IPS-18c (cell line): ENCODE results near the gene EPHB2.

Source experiments
- H3K4me3 ChIP-seq: 2 replicates; pipeline ENCODE4 v1.7.0; 2013; ENCODE audit warnings: low read depth, mild to moderate bottlenecking, low read length, moderate library complexity; ENCODE audit not compliant: insufficient read depth
- H3K9me3 ChIP-seq: one replicate; pipeline ENCODE4 v1.6.1; 2013; ENCODE audit warnings: mild to moderate bottlenecking, low read length, moderate library complexity; ENCODE audit not compliant: control insufficient read depth, insufficient read depth

EPHB2 gene

DNA sequence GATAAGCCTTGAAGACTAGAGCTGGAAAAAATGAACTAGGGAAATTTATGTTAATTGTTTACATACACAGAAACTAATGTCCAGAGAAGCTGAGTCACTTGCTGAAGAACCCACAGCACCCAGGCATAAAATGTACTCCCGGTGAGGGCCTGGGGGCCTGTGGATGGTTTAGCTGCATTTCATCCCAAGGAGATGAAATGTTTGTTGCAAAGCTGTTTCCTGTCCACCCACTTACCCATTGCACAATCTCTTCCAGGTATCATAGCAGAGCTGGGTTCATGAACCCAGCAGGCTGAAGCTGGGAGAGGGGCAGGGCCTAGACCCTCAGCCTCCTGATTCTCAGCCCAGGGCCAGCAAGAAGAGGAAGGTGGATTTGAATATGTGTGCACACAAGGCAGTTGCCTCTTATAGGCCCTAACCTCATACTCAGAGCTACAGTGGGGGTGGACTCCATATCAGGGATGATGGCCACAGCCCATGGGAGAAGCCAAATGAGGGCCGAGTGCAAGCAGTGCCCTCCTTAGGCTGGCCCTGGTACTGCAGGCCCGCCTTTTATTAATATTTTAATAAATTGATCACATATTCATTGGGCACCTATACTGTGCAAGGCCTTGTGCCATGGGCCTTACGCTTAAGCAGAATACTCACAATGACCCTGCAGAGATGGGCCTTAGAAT, 151.3 kb downstream of the EPHB2 start:
- H3K9me3 ChIP-seq = no peaks in the 10 kb centered on the region
- H3K4me3 ChIP-seq = no peak overlapping the region

DNA sequence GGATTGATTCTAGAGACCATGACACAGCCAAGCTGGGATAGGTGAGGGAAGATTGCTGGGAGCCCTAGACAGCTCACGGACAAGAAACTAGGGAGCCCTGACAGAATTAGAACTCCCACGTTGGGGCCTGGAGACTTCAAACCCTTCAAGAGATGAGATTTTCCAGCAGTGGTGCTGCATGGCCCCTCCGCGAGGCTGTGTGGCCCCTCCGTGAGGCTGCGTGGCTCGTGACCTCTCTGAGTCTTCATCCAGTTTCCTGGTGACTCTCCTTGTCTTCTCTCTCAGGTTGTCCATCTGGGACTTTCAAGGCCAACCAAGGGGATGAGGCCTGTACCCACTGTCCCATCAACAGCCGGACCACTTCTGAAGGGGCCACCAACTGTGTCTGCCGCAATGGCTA, 152.1 kb downstream of the EPHB2 start:
- no peak overlapping the region for H3K4me3 ChIP-seq
- no peaks in the 10 kb centered on the region for H3K9me3 ChIP-seq

DNA sequence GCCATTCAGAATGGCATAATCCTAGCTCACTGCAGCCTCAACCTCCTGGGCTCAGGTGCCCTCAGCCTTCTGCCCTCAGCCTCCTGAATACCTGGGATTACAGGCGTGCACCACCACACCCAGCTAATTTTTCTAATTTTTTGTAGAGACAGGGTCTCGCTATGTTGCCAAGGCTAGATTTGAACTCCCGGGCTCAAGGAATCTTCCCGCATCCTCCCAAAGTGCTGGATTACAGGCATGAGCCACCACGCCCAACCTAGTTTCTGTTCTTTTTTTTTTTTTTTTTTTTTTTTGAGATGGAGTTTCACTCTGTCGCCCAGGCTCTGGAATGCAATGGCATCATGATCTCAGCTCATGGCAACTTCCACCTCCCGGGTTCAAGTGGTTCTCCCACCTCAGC, 153.1 kb downstream of the EPHB2 start:
- no peak overlapping the region for H3K4me3 ChIP-seq
- H3K9me3 ChIP-seq = no peaks in the 10 kb centered on the region

GRCh38 chr1:22864886-22865285, 154.2 kb downstream of the EPHB2 start:
- no peak overlapping the region for H3K4me3 ChIP-seq
- no peaks in the 10 kb centered on the region for H3K9me3 ChIP-seq

GRCh38 chr1:22865736-22866135, 155.1 kb downstream of the EPHB2 start:
- H3K4me3 ChIP-seq = no peak overlapping the region

DNA sequence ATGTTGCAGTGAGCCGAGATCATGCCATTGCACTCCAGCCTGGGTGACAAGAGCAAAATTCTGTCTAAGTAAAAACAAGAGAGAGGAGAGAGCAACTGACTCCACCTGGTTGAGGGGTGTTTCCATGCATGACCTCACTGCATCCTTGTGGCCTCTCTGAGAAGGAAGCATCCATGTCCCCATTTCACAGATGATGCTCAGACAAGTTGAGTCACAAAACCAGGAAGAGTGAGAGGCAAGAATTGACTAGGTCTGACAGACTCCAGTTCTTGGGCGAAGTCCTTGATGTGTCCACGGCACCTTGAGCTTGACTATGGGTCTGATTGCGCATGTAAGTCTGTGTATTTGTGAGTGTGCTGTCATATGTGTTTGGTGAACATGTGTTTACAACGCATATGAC, 156.2 kb downstream of the EPHB2 start:
- Histone ChIP-seq H3K9me3 (no peaks in the 10 kb centered on the region), H3K4me3 (no peak overlapping the region)

More at GRCh38 chr1:22865736-22866135, 155.1 kb downstream of the EPHB2 start:
- H3K9me3 ChIP-seq = no peaks in the 10 kb centered on the region

DNA sequence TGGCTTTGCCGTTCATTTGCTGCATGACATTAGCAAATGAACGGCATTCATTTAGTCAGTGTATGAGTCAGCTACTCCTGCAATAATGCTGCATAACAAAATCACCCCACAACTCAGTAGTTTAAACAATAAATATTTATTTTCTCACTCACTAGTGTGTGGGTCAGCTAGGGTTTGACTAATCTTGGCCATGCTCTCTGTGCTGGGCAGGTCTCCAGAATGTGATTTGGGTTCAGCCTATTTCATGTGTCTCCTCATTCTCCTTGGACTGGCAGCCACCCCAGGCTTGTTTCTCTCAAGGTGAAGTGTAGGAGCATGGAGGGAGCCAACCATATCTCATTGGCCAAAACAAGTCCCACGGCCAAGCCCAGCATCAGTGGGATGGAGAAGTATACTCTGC, 157.7 kb downstream of the EPHB2 start:
- Histone ChIP-seq H3K9me3 (no peaks in the 10 kb centered on the region), H3K4me3 (no peak overlapping the region)

DNA sequence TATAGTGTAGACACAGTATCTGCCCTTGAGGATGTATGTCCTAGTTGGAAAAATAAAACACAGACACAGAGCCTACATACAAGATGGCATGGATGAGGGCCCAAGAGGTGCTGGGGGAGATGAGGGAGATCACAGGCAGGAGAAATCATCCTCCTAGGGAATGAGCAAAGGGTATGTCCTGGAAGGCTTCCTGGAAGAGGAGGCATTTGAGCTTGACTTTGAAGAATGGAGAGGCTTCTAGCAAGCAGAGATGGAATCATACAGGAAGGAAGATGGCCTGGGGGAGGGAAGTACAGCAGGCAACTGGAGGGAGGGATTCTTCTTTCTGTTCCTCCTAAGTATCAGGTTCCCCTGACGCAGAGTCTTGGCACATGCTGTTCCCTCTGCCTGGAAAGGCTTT, 158.7 kb downstream of the EPHB2 start:
- no peaks in the 10 kb centered on the region for H3K9me3 ChIP-seq
- no peak overlapping the region for H3K4me3 ChIP-seq

DNA sequence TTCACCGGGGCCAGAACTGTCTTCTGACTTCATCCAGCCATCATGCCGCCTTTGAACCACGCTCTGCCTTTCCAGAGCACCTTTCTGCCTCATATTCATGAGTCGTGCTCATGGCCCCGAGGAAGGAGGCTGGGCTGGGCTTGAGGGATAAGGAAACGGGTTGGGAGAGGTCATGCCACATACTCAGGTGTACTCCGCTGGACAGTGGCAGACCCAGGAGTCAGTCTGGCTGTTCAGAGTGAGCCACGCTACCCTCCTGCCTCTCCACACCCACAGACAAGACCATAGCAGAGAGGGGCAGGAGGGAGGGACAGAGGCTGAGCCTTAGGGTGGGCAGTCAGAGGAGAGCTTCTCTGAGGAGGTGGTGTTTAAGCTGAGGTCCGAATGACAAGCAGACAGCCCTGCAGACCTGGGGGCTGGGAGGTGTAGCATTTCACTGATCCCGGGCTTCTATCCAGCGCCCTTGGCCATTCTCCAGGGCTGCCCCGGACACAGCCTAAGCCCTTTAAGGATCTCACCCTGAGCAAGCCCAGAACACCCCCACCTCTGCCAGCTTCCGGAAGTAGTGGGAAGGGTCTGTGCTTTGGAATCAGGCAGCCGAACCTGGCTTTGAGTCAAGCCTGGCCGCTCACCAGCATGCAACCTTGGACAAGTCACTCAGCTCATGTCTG, 159.7 kb downstream of the EPHB2 start:
- Histone ChIP-seq H3K4me3 (no peak overlapping the region), H3K9me3 (no peaks in the 10 kb centered on the region)

GRCh38 chr1:22872981-22873664, 162.5 kb downstream of the EPHB2 start:
- no peaks in the 10 kb centered on the region for H3K9me3 ChIP-seq
- no peak overlapping the region for H3K4me3 ChIP-seq

DNA sequence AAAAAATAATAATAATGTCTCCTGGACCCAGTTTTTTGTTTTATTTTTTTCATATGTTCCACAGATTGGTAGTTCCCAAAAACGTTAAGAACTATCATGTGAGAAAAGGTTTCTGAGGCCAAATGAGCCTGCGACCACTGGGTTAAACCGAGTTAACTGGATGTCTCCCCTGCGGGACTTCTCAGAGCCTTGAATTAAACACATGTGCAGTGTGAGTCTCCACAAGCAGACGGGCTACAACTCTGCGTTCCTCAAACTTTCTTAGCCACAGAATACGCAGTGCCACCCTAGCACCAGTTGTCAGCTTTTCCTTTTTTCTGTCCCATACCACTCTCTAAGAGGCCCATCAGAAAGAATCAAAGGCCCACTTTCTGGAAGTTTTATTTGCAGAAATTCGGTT, 164.1 kb downstream of the EPHB2 start:
- Histone ChIP-seq H3K4me3 (no peak overlapping the region), H3K9me3 (no peaks in the 10 kb centered on the region)

DNA sequence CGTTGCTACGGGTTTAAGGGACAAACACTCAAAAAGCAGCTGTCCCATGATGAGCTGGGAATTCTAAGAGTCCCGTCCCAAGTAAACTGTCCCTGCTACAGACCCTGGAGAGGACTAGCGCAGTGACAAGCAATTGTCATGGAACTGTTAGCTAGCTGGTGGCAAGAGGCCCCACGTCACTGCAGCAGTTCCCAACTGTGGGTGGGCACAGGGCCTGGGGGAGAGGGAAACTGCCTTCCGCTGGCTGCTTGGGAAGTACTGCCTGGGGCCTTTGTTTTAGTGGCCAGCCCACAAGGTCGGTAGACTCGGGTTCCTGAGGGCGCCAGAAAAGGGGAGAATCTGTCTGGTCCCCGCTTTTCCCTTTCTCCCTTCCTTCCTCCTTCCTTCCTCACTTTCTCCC, 164.6 kb downstream of the EPHB2 start:
- H3K9me3 ChIP-seq = no peaks in the 10 kb centered on the region
- H3K4me3 ChIP-seq = no peak overlapping the region

GRCh38 chr1:22875841-22876240, 165.2 kb downstream of the EPHB2 start:
- no peaks in the 10 kb centered on the region for H3K9me3 ChIP-seq
- no peak overlapping the region for H3K4me3 ChIP-seq

GRCh38 chr1:22876359-22877111, 165.9 kb downstream of the EPHB2 start:
- no peaks in the 10 kb centered on the region for H3K9me3 ChIP-seq
- no peak overlapping the region for H3K4me3 ChIP-seq

DNA sequence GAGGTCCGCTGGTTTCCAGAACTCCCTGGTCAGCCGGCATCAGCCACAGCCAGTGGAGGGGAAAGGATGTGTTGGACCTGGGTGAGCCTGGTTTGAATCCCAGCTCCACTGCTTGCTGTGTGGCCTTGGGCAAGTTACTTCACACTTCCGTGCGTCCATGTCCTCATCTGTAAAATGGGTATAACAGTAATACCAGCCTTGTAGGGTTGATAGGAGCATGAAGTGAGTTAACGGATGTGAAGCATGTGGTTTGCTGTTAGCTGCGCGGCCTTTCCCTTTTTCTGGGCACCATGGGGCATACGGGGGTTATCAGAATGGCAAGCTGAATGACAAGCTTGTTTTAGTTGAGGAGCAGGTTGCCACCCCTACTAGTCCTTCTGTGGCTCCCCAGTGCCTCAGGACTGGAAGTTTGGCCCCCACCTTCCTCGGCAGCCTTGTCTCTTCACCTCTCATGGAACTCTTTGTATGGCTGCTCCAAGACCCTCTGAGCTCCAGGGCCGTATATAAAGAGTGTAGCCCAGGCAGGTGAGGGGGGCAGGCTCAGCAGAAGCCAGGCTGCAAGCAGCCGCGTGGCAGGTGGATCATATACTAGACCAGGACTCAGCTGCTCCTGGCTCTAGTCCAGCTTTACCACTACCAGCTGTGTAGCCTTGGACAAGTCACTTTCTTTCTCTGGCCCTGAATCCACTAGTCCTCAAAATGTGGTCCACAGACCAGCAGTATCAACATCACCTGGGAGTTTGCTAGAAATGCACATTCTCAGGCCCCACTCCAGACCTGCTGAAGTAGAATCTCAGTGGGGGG, 166.7 kb downstream of the EPHB2 start:
- Histone ChIP-seq H3K4me3 (no peak overlapping the region), H3K9me3 (no peaks in the 10 kb centered on the region)

DNA sequence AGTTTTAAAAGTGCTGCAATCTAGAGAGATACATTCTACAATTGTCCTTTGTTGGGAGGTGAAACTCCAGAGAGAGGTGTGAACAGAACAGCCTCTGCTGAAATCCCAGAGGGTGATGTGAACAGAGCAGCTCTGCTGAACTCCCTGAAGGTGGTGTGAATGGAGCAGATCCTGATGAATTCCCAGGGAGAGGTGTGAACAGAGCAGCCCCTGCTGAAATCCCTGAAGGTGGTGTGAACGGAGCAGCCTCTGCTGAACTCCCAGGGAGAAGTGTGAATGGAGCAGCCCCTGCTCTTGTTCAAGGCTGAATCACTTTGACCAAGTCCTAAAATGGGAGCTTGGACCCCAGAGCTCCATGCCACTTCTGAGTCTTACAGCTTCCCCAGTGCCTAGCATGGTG, 167.3 kb downstream of the EPHB2 start:
- no peaks in the 10 kb centered on the region for H3K9me3 ChIP-seq

DNA sequence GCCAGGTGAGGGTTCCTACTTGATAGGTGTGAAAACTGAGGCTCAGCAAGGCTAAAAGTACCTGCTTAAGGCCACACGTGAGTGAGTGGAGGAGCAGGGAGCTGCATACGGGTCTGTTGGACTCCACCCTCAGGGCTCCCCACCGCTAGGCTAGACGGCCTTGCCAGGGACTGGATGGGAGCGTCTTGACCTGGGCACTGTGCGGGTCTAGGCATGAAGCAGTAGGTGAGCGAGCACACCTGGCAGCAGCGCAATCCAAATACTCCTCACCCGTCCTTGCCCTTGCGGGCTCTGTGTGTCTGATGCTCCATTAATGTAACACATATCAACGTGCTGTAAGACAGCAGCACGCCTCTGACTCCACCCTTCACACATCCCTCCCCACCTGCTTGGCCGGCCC, 168.0 kb downstream of the EPHB2 start:
- no peak overlapping the region for H3K4me3 ChIP-seq
- H3K9me3 ChIP-seq = no peaks in the 10 kb centered on the region

More for the DNA sequence above, 167.3 kb downstream of the EPHB2 start:
- no peak overlapping the region for H3K4me3 ChIP-seq
